AG04449 (cell line): Measurements from ENCODE around the gene ZNF516.

Experiments used
- CTCF ChIA-PET: fragments of 350-600 bp; formaldehyde crosslinking; extraction: SDS; loops from one replicate; lab custom pipeline; 2021; ENCODE audit warnings: antibody characterized with exemption; lab: Yijun Ruan, JAX
- POLR2A ChIA-PET: fragments of 400-600, 350-600 bp; formaldehyde crosslinking; extraction: SDS; loops from one replicate; lab custom pipeline; 2020; ENCODE audit warnings: antibody characterized with exemption, inconsistent platforms; lab: Yijun Ruan, JAX
- DNase-seq: peaks from one replicate; pipeline ENCODE4 v3.0.0-alpha.2; 2010; ENCODE audit warnings: low read depth, low spot score
- H3K4me3 ChIP-seq: 2 replicates; pipeline ENCODE4 v1.5.1; 2011; ENCODE audit warnings: low read depth, mild to moderate bottlenecking, control low read depth, low read length
- CTCF ChIP-seq: IDR thresholded peaks from one replicate; pipeline ENCODE4 v1.5.1; 2011; ENCODE audit warnings: mild to moderate bottlenecking, moderate library complexity, low read length, control low read depth, inconsistent platforms; ENCODE audit not compliant: insufficient read depth; ENCODE audit errors: missing control alignments

ZNF516 gene

GRCh38 chr18:76484749-76485387, 10.2 kb downstream of the ZNF516 start:
- no peak for DNase-seq
- no peak overlapping the region for H3K4me3 ChIP-seq
- POLR2A ChIA-PET, result no interaction called here
- CTCF ChIA-PET, result interaction anchor here (1.7 kb wide), 1 partner anchor 86 kb away, joined by 5 read pairs; no protein-coding TSS in a partner anchor
- no peak for TF ChIP-seq CTCF

GRCh38 chr18:76483780-76484179, 11.3 kb downstream of the ZNF516 start:
- POLR2A ChIA-PET, result interaction anchor here (0.5 kb wide), 1 partner anchor 10 kb away, joined by 6 read pairs; no protein-coding TSS in a partner anchor
- no peak for TF ChIP-seq CTCF
- CTCF ChIA-PET, result interaction anchor here (1.0 kb wide), 1 partner anchor 9 kb away, joined by 3 read pairs; no protein-coding TSS in a partner anchor

GRCh38 chr18:76482971-76483691, 11.9 kb downstream of the ZNF516 start:
- ChIA-PET POLR2A (no interaction called here), CTCF (no interaction called here)
- no peak for TF ChIP-seq CTCF
- no peak overlapping the region for H3K4me3 ChIP-seq
- no peak for DNase-seq

More at GRCh38 chr18:76483780-76484179, 11.3 kb downstream of the ZNF516 start:
- DNase-seq, result no peak
- H3K4me3 ChIP-seq, result no peak overlapping the region

- ChIA-PET POLR2A (no interaction called here), CTCF (interaction anchor here (0.7 to 1.3 kb wide), 2 partner anchors 57 to 82 kb away, joined by 3 to 4 read pairs; no protein-coding TSS in a partner anchor)
- H3K4me3 ChIP-seq, result no peak overlapping the region
- no peak for TF ChIP-seq CTCF
- no peak for DNase-seq
These were observed 12.8 kb downstream of the ZNF516 start for GRCh38 chr18:76482267-76482666.

GRCh38 chr18:76480913-76481312, 14.1 kb downstream of the ZNF516 start:
- no peak overlapping the region for H3K4me3 ChIP-seq
- no peak for DNase-seq
- TF ChIP-seq CTCF, result no peak
- ChIA-PET POLR2A (no interaction called here), CTCF (interaction anchor here (1.3 to 1.6 kb wide), 2 partner anchors 55 to 72 kb away, joined by 4 read pairs; no protein-coding TSS in a partner anchor)
